NK-92 treated with Interleukin-12 subunit alpha and Interleukin-12 subunit beta, amount 100 ng/mL, for 24 hours (cell line): ENCODE measurements around the gene ADIRF.
"Not testable (repeated sequence)": the region's sequence is repeated elsewhere in the genome, so short reads cannot be mapped to it uniquely, and the experiment has no call there.

Experiments
- DNase-seq: peaks from one replicate; lab custom pipeline; 2025; lab: John Stamatoyannopoulos, UW

The ADIRF gene

DNA sequence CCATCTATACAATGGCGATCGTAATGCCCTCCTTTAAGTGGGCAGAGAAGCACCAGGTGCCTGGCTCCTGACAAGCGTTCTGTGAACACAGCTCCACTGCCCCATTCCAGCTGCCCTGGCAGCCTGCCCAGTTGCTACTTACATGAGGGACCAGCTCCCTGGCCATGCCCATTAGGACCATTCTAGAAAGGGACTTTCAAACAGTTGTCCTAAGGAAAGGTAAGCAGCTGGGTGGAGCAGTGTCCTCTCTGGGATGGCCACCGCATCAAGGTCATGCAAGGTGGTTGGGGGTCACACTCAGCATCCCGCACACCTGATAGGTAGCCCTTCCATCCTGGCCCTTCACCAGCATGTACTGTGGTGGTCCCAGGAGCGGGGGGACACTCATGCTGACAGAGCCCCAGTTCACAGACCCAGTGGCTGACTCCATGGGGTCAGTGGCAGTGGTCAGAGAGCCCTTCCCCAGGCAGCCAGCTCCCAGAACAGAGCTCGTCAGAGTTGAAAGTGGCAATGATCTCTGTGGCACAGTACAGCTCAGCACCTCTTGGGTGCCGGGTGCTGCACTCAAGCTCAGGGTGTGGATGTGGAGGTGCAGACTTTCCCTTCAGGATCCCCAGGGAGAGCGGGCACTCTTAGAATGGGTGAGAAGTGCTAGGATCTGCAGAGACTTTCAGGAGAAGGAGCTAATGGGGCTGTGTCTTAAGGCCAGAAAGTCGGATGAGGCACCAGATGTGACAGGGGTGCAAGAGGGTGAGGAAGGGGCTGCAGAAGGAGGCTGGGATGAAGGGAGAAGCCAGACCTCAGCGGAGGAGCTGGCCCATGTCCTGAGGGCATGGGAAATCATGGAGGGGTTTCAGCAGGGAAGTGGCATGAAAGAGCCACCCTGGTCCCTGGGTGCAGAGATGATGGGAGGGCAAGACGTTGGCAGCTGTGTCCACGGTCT is 21.8 kb upstream of the ADIRF start:
- no peak for DNase-seq

DNA sequence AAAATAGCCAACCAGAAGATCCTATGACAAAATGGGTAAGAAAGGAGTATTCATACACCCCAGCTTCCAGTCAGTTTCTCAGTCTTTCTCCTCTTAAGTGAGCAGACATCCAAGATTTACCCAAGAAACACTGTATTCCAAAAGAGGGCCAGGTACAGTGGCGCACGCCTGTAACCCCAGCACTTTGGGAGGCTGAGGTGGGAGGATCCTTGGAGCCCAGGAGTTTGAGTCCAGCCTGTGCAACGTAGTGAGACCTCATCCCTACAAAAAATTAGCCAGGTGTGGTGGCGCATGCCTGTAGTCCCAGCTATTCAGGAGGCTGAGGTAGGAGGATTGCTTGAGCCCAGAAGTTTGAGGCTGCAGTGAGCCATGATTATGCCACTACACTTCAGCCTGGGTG is 20.5 kb upstream of the ADIRF start:
- not testable (repeated sequence) for DNase-seq

DNA sequence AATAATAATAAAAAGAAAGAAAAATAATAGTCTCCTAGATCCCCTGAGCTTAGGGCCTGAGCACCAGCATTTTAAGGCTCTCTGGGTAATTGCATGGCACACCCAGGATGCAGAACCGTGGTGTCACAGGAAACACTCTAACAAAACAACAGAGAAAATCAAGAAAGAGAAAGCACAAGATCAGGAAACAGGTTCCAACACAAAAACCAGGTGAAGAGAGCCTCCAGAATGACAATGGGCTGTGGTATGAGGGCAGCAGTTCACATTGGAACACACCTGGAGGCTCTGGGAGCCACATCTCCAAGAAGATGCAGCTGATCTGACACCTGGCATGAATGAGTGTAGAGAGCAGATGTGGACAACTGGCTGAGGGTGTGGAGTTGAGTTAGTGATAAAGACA is 17.9 kb upstream of the ADIRF start:
- DNase-seq: no peak

DNA sequence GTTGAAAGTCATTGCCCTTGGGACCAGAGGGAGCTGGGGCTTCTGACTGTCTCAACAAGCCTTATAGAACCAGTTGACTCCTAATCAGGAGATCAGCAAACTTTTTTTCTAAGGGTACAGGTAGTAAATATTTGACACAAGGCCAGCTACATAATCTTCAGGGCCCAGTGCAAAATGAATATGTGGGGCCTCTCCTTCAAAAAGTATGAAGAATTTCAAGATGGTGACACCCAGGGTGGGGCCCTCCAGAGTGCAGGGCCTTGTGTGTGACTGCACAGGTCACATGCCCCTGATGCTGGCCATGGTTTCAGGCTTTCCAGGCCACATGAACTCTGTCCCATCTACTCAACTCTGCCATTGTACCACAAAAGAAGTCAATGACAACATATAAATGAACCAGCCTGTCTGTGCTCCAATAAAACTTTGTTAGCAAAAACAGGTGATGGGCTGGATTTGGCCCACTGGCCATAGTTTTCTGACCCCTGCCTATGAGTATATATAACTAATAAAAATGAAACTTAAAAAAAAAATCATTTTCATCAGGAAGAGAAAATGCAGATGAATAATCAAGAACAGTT is 17.0 kb upstream of the ADIRF start:
- no peak for DNase-seq

DNA sequence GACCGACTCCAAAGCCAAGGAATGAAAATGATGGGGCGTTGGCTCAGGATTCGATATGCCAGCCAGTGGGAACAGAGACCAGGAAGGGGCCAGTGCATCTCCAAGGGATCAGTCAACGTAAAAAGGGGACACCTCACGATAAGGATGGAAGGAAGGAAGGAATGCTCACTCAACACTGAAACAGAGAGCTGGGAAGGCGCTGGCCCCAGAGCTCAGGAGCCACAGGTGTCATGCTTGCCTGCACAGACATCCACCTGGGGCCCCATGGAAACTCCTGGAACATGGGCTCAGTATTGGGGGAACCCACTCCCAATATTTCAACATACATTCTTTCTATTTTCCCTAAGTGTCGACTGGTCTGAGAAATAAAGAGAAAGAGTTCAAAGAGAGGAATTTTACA is 16.2 kb upstream of the ADIRF start:
- no peak for DNase-seq

DNA sequence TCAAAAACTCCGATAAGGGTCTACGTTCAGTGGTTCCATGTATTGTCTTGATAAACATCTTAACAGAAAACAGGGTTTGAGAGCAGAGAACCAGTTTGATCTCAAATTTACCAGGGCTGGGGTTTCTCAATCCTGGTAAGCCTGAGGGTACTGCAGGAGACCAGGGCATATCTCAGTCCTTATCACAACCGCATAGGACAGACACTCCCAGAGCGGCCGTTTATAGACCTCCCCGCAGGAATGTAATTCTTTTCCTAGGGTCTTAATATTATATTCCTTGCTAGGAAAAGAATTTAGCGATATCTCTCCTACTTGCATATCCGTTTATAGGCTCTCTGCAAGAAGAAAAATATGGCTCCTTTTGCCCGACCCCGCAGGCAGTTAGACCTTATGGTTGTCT is 15.6 kb upstream of the ADIRF start:
- DNase-seq: not testable (repeated sequence)

DNA sequence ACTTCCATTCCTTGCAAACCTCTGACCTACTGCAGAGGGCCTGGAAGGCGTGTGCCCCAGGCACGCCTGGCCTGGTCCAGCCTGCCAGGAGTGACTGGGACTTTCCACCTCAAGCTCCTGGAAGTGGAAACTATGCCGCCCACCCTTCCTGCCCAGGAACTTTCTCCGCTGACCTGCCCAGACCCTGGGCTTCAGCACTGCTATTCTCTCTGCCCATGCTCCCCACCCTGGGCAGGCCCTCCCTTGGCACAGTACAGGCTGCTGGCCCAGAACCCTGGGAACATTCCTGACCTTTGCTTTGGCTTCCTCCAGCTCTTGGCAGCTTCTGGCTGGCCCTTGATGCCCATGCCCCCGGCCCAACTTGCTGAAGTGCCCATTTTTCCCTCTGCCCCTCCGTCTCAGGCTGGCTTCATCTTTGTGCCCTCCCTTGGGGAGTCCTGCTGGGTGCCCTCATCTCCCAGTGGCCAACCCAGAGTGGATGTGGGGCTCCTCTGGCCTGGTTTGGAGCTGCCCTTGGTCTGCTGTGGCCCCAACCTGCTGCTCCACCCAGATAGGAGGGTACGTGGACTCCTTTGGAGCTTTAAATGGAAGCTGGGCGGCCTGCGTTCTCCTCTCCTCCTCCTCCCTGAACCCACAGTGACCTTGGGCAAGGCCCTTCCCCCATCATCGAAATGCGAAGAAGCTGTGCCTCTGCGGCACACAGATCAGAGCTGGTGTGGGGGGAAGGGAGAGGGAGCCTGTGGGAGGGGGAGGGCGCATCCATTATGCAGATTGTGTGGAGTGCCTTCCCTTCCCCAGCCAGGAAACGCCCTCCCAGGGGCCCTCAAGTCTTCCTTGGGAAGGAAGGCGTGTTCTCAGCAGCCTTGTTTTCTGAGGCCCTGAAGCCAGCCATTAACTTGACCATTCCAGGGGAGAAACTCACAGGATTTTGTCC is 14.3 kb upstream of the ADIRF start:
- DNase-seq: no peak

DNA sequence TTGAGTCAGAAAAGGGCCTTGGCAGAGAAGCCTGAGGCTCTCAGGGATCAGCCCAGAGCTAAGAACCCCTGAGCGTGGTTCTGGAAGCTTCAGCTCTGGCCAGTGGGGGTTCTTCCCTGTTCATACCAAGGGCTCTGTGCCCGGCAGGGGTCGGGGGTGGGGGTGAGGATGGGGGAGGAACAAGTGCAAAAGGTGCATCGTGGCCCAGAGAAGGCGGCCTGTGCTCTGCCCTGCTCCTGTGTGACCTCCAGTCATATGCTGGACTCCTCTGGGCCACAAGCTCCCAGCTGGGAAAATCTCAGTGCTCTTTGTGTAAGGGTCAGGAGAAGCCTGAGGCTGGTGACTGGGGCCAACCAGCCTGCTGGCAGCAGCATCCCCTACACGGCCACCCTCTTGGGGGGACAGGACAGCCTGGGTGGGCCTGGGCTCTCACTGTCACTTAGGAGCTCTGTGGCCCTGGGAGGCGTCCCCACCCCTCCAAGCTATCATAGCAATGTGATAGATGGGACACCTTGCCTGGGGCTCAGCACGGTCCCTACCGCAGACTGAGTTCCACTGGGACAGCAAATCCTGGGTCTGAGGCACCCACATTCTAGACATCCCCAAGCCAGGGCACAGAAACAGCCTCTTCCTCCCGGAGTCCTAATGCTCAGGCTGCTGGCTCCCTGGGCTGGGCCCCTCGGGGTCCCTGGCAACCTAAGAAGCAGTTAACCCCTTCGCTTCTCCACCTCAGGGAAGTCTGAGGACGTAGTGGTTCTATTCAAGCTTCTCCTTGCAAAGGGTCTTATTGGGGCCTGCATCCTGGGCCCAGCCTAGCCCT is 13.4 kb upstream of the ADIRF start:
- DNase-seq: no peak

DNA sequence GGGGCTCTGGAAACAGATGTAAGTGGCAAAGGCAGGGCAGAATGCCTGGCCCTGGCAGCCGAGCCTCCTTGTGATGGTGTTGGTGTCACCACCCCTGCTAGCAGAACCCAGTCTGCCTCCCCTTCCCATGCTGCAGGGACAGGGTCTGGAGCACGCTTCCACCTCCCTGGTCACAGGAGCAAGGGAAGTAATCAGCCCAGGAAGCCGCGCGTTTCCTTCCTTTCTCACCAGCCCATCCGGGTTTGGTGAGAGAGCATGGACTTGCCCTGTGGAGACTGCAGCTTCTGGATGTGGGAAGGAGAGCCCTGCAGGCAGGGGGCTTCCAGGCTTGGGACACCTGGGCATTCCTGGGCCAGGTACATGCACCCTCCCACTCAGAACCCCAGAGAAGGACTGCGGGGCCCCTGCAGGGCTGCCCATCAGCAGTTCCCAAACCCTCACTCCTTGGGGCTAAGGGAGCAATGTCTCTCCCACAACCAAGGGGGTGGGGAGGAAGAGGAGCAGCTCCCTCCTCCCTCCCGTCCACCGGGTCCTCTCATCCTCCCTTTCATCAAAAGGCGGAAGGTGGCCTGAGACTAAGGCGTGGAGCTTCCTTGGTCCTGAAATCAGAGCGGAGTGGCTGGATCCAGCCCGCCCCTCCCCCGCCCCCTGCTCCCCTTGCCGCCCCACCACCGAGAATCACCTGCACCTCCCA is 12.6 kb upstream of the ADIRF start:
- DNase-seq: no peak

DNA sequence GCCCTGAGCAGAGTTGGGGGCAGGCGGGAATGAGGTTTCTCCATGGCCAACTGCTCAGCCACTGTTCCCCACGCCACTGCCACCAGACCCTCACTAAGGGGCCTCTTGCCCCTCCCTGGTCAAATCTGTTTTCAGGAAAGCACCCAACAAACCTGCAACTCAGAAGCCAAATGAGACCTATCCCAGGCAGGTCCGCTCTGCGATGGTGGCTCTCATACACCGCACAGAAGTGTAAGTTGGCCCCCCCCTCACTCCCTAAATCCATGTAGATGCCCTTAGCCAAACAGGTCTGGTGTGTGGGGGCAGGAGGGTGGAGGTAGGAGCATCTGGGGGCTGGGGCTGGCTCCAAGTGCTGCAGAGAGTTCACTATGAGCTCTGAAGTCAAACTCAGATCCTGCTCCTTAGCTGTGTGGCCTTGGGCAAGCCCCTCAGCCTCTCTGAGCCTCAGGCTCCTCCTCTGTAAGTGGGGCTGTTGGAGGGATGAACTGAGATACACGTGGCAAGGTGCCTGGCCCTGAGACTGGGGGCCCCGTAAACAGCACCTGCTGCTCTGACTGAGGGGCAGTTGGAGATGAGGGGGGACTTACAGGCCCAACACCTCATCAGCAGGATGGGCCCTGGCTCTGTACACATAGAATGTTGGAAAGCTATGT is 12.0 kb upstream of the ADIRF start:
- DNase-seq: no peak

DNA sequence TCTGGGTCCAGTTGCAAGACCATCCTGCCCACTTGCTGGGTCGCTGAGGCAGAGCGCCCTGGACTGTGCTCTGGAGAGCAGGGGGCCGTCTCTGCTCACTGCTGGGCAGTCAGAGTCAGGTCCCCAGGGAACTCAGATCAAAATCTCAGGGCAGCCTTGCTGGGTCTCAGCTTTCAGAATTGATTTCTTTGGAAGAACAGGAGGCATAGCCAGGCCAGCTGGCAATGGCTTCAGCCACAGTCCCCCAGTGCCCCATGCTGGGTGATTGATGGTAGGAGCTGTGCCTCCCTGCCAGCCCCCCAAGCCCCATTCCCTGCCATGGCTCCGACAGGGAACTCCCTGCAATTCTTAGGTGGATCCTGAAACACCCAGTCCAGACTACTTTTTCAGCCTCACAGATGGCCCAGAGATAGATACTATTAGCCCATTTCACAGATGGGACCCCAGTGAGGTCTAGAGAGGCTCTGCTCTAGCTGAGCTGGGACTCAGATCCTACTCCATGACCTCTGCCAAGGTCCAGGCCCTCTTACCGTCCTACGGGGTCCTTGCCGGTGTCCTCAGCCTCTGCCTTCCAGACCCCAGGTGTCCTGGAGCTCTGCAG is 11.3 kb upstream of the ADIRF start:
- DNase-seq: no peak

DNA sequence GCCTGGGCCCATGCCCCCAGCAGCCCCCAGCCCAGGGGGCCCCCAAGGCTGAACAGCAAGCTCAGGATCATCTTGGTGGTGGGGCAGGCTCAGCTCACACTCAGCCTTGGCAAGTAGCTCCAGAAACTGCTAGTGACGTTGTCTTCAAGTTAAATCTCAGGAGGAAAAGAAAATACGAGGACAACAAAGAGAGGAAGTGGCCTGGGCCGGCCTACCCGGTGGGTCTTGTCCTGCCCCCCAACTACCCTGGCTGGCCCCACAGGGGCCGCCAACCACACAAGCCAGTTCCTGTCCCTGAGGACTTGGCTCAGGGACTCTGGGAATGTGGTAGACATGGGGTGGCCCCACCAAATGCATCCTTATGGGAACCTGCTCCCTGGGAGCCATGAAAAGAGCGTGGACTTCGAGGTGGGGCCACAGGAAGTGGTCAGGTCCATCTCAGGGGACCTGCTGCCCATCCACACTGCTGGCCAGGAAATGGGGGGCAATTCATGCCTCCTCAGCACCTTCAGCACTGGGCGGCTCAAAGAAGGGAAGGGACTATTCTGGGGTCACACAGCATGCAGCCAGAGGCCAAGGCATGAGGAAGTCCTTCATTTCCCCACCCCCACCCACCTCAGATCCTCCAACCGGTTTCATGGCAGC is 10.7 kb upstream of the ADIRF start, which contains the start of gene MMRN2:
TSS of gene MMRN2 (minus strand) at position 145 of the 645 bp plus-strand sequence. CDS start at position 71, 74 bp downstream.
- no peak for DNase-seq

DNA sequence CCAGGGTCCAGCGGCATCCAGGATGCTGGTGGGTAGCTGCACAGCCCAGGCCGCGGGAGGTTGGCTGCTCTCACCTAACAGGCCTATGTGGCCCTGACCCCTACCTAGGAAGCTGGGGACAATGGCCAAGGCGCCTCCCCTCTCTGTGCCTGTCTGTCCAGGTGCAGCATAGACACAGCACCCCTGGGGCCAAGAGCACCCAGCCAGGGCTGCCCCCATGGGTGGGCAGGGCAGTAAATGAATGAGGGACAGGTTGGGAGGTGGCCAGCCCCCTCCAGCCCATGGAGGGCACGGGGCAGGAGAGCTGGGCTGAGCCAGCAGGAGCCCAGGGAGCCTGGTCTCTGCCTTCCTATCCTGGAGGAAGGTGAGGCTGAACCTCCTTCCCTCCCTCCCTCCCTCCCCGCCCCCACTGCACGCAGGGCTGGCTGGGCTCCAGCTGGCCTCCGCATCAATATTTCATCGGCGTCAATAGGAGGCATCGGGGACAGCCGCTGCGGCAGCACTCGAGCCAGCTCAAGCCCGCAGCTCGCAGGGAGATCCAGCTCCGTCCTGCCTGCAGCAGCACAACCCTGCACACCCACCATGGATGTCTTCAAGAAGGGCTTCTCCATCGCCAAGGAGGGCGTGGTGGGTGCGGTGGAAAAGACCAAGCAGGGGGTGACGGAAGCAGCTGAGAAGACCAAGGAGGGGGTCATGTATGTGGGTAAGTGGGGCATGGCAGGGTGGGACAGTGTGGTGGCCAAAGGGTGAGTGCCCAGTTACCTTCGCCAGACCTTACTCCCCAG is 10.0 kb upstream of the ADIRF start, which contains the start of gene SNCG:
TSS of gene SNCG (plus strand) at position 484 of the 785 bp plus-strand sequence. CDS start at position 583, 99 bp downstream.
- no peak for DNase-seq

DNA sequence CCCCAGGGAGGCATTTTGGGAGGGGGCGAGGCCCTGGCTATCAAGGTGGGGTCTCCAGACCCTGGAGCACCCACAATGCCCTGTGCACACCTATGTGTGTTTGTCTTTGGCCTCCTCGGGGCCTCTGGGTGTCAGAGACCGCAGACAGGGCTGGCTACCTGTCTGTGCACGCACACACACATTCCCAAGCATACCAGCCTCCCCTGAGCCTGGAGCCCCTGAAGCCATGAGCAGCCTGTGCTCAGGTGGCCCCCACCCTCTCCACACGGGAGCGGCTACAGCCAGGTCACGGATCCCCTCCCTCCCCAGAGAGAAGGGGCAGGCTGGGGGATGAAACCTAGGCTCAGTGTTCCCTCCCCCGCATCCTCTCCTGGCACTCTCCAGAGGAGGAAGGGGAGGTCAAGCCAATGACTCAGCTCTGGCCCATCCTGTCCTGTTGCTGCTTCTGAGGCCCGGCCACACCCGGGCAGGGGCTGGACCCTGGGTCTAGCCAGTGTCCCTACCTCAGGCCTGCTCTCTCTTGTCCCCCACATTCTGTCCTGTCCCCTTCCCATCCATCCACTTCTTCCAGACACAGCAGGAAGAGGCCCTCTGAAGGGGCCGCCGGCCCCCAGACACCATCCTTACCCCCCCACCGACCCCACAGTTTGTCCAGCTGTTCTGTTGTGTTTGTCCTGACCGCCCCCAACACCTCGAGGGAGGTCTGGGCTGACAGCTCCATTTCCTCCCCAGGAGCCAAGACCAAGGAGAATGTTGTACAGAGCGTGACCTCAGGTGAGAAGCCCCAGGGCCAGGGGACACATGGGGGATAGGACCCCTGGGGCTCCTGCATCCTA is 9.2 kb upstream of the ADIRF start:
- DNase-seq: no peak

DNA sequence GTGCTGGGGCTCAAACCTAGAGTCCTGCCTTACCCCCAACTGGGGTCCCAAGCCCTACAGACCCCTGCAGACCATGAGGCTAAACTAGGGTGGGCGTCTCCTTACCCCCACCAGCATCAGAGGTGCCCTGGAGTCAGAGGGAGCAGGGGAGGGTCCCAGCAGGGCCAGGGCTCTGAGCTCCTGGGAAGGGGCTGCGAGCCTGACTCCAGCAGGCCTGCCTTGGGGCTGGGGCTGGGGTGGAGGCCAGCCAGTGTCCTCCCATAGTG is 8.6 kb upstream of the ADIRF start:
- no peak for DNase-seq

DNA sequence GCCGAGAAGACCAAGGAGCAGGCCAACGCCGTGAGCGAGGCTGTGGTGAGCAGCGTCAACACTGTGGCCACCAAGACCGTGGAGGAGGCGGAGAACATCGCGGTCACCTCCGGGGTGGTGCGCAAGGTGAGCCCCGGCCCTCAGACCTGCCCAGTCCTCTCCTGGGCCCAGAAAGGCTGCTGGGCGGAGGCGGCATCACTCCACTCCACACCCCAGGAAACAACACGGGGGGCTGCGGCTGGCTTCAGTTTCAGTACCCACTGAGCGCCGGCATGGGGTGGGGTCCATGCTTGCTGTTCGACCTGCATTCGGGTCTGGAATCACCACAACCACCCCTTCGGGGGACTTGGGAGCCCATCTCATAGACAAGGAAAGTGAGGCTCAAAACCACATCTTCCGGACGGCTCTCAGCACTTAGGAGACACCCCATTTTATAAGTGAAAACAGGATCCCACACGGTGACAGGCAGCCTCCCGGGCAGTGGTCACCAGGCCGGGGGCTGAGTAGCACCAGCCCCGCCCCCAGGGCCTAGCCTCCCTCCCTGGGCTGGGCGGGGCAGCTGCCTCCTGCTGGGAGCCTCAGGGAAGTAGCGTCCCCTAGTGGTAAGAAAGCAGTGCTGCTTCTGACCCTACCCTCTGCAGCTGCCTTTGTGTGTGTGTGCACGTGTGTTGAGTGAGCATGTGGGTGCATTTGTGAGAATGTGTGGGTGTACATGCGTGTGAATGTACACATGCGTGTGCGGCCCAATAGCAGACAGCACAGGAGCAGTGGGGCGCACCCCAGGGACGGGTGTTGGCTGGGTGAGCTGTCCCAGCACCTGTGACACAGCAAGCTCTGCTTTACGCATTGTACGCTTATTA is 8.0 kb upstream of the ADIRF start:
- no peak for DNase-seq
